ENCODE data around the gene TPO.

DNA sequence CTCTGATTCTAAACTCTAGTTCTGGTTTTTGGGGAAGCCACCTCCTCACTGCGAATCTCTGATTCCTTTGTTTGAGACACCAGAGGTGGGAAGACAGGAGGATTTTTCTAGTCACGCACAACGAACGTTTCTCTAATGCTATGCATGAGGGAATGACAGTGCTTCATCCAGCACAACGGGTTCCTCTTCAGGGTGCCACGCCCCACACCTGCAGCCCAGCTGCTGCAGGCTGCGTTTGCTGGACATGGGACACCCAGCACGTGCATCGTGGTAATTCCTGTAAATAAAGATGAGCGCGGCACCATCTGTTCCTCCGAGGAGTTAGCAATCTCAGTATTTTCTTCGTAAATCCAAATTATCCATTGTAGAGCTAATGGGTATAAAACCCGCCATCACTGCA, 37.5 kb upstream of the TPO start:
- TF ChIP-seq, protein P1, sequence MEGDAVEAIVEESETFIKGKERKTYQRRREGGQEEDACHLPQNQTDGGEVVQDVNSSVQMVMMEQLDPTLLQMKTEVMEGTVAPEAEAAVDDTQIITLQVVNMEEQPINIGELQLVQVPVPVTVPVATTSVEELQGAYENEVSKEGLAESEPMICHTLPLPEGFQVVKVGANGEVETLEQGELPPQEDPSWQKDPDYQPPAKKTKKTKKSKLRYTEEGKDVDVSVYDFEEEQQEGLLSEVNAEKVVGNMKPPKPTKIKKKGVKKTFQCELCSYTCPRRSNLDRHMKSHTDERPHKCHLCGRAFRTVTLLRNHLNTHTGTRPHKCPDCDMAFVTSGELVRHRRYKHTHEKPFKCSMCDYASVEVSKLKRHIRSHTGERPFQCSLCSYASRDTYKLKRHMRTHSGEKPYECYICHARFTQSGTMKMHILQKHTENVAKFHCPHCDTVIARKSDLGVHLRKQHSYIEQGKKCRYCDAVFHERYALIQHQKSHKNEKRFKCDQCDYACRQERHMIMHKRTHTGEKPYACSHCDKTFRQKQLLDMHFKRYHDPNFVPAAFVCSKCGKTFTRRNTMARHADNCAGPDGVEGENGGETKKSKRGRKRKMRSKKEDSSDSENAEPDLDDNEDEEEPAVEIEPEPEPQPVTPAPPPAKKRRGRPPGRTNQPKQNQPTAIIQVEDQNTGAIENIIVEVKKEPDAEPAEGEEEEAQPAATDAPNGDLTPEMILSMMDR (IDR thresholded peaks at IDR 0.05; ENCODE audit: poor library complexity) = no peak
- TF ChIP-seq EZH2 (IDR thresholded peaks at IDR 0.05; ENCODE audit: borderline replicate concordance) (no peak), EZH2phosphoT487 (IDR thresholded peaks at IDR 0.05; ENCODE audit: low read depth, severe bottlenecking, unreplicated experiment) (no peak)

Data from hepatocyte (in vitro differentiated cells).